Cardiac muscle cell (in vitro differentiated cells and primary cell): ENCODE data around the gene ACSM6. TPM values are rescaled to one million over a fixed set of nuclear protein-coding genes. Genes with fewer than 3 reads are reported as not detected.
A peak's percentile ranks its signal among the peaks of the same experiment; 100 is the strongest.

ENCODE experiments used
- DNase-seq, 2 donors: peaks; one replicate each; pipeline versions ENCODE4 v3.0.0 to v3.0.0-alpha.2; 2010 to 2017; ENCODE audit warnings: low read depth in 1 of 2, low spot score in 1 of 2
- H3K27ac ChIP-seq: fragments of 200-600 bp; sonication (generic); 2 replicates; pipeline ENCODE4 v1.5.1; 2016
- H3K27me3 ChIP-seq: fragments of 200-600 bp; sonication (generic); 2 replicates; pipeline ENCODE4 v1.6.0; 2016; ENCODE audit warnings: control low read depth
- H3K36me3 ChIP-seq: fragments of 200-600 bp; sonication (generic); 2 replicates; pipeline ENCODE4 v1.5.1; 2016; ENCODE audit warnings: control low read depth
- H3K4me1 ChIP-seq: fragments of 200-600 bp; sonication (generic); 2 replicates; pipeline ENCODE4 v1.8.1; 2017; ENCODE audit warnings: low read depth, mild to moderate bottlenecking, mixed run types
- H3K4me3 ChIP-seq: fragments of 200-600 bp; sonication (generic); 2 replicates; pipeline ENCODE4 v1.5.1; 2016; ENCODE audit warnings: mild to moderate bottlenecking
- H3K9me3 ChIP-seq: fragments of 200-600 bp; sonication (generic); 2 replicates; pipeline ENCODE4 v1.5.1; 2017; ENCODE audit warnings: low read depth, mild to moderate bottlenecking, control low read depth
- CTCF ChIP-seq: IDR thresholded peaks from 2 replicates; pipeline ENCODE4 v1.5.1; 2012; ENCODE audit warnings: low read depth, mild to moderate bottlenecking, low read length
- polyA plus RNA-seq: library from polyadenylated mRNA; unstranded; fragments of >200 nt; fragmentation: Nextera tagmentation; extraction: Ambion mirVana; gene quantifications from 2 replicates; pipeline ENCODE4 v1.2.1, GENCODE V29; 2016
- total RNA-seq: library from RNA; depleted of rRNA; stranded (reverse); fragments of >200 nt; gene quantifications from 2 replicates; pipeline ENCODE4 v1.2.3, GENCODE V29; 2016

ACSM6 gene
- total and polyA plus RNA-seq, 2 experiments from 2014 or later = 0.16 TPM; not detected in 1

GRCh38 chr10:95263864-95264226 lies 69.8 kb downstream of the ACSM6 start:
- Histone ChIP-seq H3K27me3 (no peaks in the 10 kb centered on the region), H3K4me3 (no peak overlapping the region), H3K9me3 (no peaks in the 10 kb centered on the region), H3K36me3 (peaks cover 13% of the 10 kb centered on the region), H3K27ac (no peak overlapping the region), H3K4me1 (peaks cover 27% of the 10 kb centered on the region)
- DNase-seq = no peak
- no peak for TF ChIP-seq CTCF

GRCh38 chr10:95264227-95265051 lies 70.4 kb downstream of the ACSM6 start:
- no peak for DNase-seq
- Histone ChIP-seq H3K27me3 (no peaks in the 10 kb centered on the region), H3K4me1 (peaks cover 28% of the 10 kb centered on the region), H3K36me3 (peaks cover 13% of the 10 kb centered on the region), H3K27ac (no peak overlapping the region), H3K9me3 (no peaks in the 10 kb centered on the region), H3K4me3 (no peak overlapping the region)
- no peak for TF ChIP-seq CTCF

GRCh38 chr10:95265572-95265971 lies 71.5 kb downstream of the ACSM6 start:
- H3K4me3 ChIP-seq = no peak overlapping the region

GRCh38 chr10:95266674-95267095 lies 72.6 kb downstream of the ACSM6 start:
- Histone ChIP-seq H3K9me3 (no peaks in the 10 kb centered on the region), H3K36me3 (peaks cover 9% of the 10 kb centered on the region), H3K4me1 (peaks cover 17% of the 10 kb centered on the region), H3K4me3 (no peak overlapping the region), H3K27me3 (no peaks in the 10 kb centered on the region), H3K27ac (no peak overlapping the region)
- TF ChIP-seq CTCF = no peak
- peak in 1 of 2 donors; percentile 90 for DNase-seq

More at GRCh38 chr10:95265572-95265971, 71.5 kb downstream of the ACSM6 start:
- Histone ChIP-seq H3K36me3 (peaks cover 9% of the 10 kb centered on the region), H3K9me3 (no peaks in the 10 kb centered on the region), H3K27ac (no peak overlapping the region), H3K27me3 (no peaks in the 10 kb centered on the region), H3K4me1 (peaks cover 26% of the 10 kb centered on the region)
- no peak for TF ChIP-seq CTCF
- no peak for DNase-seq

GRCh38 chr10:95267251-95267650 lies 73.2 kb downstream of the ACSM6 start:
- Histone ChIP-seq H3K9me3 (no peaks in the 10 kb centered on the region), H3K4me3 (no peak overlapping the region), H3K27ac (no peak overlapping the region), H3K4me1 (peaks cover 17% of the 10 kb centered on the region), H3K36me3 (peaks cover 9% of the 10 kb centered on the region), H3K27me3 (no peaks in the 10 kb centered on the region)
- TF ChIP-seq CTCF = no peak
- no peak for DNase-seq
